Measurements from ENCODE around the gene PIM2. TPM values are rescaled to one million over a fixed set of nuclear protein-coding genes. Genes with fewer than 3 reads are reported as not detected.

Gene PIM2
- total and polyA plus RNA-seq, 4 donors: 4.5 to 28.3 (median 6.9) TPM

DNA sequence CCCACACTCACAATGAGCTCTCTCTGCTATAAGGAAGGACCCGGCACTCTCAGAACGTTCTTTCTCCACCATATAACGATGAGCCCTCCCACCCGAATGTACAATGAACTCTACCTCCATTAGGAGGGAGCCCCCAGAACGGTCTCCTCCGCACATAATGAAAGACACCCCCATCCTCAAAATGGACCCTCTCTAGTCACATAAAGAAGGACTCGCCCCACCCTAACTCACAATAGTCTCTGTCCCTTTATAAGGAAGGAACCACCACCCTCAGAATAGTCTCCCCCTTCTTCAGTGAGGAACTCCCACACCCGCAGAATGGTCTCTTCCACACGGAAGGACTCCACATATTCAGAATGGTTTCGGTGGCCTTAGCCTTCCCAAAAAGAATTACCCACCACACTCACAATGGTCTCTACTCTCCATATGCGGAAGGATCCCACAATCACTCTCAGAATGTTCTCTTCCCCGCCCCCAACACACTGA, 7.9 kb downstream of the PIM2 start:
- peaks cover 4 to 19% (median 13%) of the 10 kb centered on the region in 4 donors for H3K4me1 ChIP-seq (ENCODE audit: control insufficient read depth in 4 of 4, insufficient read depth in 4 of 4, low read length in 3 of 4)
- H3K27ac ChIP-seq (ENCODE audit: low read depth in 1 of 2, low read length in 2 of 2): peak overlapping the region; percentile 72 to 74
- H3K9ac ChIP-seq (ENCODE audit: low read depth in 1 of 2, low read length in 2 of 2): peak overlapping the region in 1 of 2 donors; percentile 32
- peaks cover 0 to 9% (median 5%) of the 10 kb centered on the region in 4 donors for H3K36me3 ChIP-seq (ENCODE audit: control insufficient read depth in 4 of 4, insufficient read depth in 3 of 4, low read depth in 1 of 4, low read length in 3 of 4)
- H3K27me3 ChIP-seq (ENCODE audit: control insufficient read depth in 4 of 4, insufficient read depth in 4 of 4, low read length in 3 of 4): no peaks in the 10 kb centered on the region
- WGBS: 2% methylated on average over 12 of the region's 12 CpGs
- DNase-seq (ENCODE audit: low spot score): no peak
- H3K4me3 ChIP-seq (ENCODE audit: low read depth in 1 of 3, low read length in 3 of 3): peak overlapping the region; percentile 73 to 82 (median 81)
- H3K9me3 ChIP-seq (ENCODE audit: control insufficient read depth in 4 of 4, low read length in 3 of 4): no peaks in the 10 kb centered on the region
- TF ChIP-seq TAF1 (conservative IDR thresholded peaks at IDR 0.05): no peak
- no peak for TF ChIP-seq HNF4A (conservative IDR thresholded peaks at IDR 0.05)
- TF ChIP-seq FOXA2 (IDR thresholded peaks at IDR 0.05): no peak
- TF ChIP-seq EGR1 (IDR thresholded peaks at IDR 0.05; ENCODE audit: low read depth in 2 of 2): no peak
- TF ChIP-seq HNF4G (IDR thresholded peaks at IDR 0.05): no peak
- no peak for TF ChIP-seq JUND (IDR thresholded peaks at IDR 0.05)
- TF ChIP-seq, protein P1, sequence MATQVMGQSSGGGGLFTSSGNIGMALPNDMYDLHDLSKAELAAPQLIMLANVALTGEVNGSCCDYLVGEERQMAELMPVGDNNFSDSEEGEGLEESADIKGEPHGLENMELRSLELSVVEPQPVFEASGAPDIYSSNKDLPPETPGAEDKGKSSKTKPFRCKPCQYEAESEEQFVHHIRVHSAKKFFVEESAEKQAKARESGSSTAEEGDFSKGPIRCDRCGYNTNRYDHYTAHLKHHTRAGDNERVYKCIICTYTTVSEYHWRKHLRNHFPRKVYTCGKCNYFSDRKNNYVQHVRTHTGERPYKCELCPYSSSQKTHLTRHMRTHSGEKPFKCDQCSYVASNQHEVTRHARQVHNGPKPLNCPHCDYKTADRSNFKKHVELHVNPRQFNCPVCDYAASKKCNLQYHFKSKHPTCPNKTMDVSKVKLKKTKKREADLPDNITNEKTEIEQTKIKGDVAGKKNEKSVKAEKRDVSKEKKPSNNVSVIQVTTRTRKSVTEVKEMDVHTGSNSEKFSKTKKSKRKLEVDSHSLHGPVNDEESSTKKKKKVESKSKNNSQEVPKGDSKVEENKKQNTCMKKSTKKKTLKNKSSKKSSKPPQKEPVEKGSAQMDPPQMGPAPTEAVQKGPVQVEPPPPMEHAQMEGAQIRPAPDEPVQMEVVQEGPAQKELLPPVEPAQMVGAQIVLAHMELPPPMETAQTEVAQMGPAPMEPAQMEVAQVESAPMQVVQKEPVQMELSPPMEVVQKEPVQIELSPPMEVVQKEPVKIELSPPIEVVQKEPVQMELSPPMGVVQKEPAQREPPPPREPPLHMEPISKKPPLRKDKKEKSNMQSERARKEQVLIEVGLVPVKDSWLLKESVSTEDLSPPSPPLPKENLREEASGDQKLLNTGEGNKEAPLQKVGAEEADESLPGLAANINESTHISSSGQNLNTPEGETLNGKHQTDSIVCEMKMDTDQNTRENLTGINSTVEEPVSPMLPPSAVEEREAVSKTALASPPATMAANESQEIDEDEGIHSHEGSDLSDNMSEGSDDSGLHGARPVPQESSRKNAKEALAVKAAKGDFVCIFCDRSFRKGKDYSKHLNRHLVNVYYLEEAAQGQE (IDR thresholded peaks at IDR 0.05): no peak
- no peak for TF ChIP-seq RAD21 (IDR thresholded peaks at IDR 0.05)
- TF ChIP-seq NR2F2 (IDR thresholded peaks at IDR 0.05): no peak
- TF ChIP-seq YY1 (IDR thresholded peaks at IDR 0.05): no peak
- no peak for TF ChIP-seq RXRA (IDR thresholded peaks at IDR 0.05)
- no peak for TF ChIP-seq ATF3 (IDR thresholded peaks at IDR 0.05)
- TF ChIP-seq GABPA (IDR thresholded peaks at IDR 0.05 in 1 of 2, conservative IDR thresholded peaks at IDR 0.05 in 1 of 2): no peak
- TF ChIP-seq SP1 (IDR thresholded peaks at IDR 0.05): no peak

- H3K27ac ChIP-seq (ENCODE audit: low read depth in 1 of 2, low read length in 2 of 2): no peak overlapping the region
- 98% methylated on average over 17 of the region's 17 CpGs for WGBS
- peaks cover 0 to 20% (median 7%) of the 10 kb centered on the region in 4 donors for H3K36me3 ChIP-seq (ENCODE audit: control insufficient read depth in 4 of 4, insufficient read depth in 3 of 4, low read depth in 1 of 4, low read length in 3 of 4)
- H3K4me1 ChIP-seq (ENCODE audit: control insufficient read depth in 4 of 4, insufficient read depth in 4 of 4, low read length in 3 of 4): peaks cover 4 to 13% (median 12%) of the 10 kb centered on the region in 4 donors
- no peak overlapping the region for H3K4me3 ChIP-seq (ENCODE audit: low read depth in 1 of 3, low read length in 3 of 3)
- no peaks in the 10 kb centered on the region for H3K9me3 ChIP-seq (ENCODE audit: control insufficient read depth in 4 of 4, low read length in 3 of 4)
- TF ChIP-seq, protein P2, sequence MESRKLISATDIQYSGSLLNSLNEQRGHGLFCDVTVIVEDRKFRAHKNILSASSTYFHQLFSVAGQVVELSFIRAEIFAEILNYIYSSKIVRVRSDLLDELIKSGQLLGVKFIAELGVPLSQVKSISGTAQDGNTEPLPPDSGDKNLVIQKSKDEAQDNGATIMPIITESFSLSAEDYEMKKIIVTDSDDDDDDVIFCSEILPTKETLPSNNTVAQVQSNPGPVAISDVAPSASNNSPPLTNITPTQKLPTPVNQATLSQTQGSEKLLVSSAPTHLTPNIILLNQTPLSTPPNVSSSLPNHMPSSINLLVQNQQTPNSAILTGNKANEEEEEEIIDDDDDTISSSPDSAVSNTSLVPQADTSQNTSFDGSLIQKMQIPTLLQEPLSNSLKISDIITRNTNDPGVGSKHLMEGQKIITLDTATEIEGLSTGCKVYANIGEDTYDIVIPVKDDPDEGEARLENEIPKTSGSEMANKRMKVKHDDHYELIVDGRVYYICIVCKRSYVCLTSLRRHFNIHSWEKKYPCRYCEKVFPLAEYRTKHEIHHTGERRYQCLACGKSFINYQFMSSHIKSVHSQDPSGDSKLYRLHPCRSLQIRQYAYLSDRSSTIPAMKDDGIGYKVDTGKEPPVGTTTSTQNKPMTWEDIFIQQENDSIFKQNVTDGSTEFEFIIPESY (IDR thresholded peaks at IDR 0.05): no peak
- no peak for TF ChIP-seq EGR1 (IDR thresholded peaks at IDR 0.05; ENCODE audit: low read depth in 2 of 2)
- H3K27me3 ChIP-seq (ENCODE audit: control insufficient read depth in 4 of 4, insufficient read depth in 4 of 4, low read length in 3 of 4): no peaks in the 10 kb centered on the region
- no peak for DNase-seq (ENCODE audit: low spot score)
- H3K9ac ChIP-seq (ENCODE audit: low read depth in 1 of 2, low read length in 2 of 2): no peak overlapping the region
Measured at GRCh38 chrX:48909703-48910294, 9.0 kb downstream of the PIM2 start.

Data from liver (tissue), 9 donors.